ENCODE results near the gene ADRB2.

GRCh38 chr5:148820461-148821395 lies 5.7 kb upstream of the ADRB2 start:
- TF ChIP-seq, protein P1, sequence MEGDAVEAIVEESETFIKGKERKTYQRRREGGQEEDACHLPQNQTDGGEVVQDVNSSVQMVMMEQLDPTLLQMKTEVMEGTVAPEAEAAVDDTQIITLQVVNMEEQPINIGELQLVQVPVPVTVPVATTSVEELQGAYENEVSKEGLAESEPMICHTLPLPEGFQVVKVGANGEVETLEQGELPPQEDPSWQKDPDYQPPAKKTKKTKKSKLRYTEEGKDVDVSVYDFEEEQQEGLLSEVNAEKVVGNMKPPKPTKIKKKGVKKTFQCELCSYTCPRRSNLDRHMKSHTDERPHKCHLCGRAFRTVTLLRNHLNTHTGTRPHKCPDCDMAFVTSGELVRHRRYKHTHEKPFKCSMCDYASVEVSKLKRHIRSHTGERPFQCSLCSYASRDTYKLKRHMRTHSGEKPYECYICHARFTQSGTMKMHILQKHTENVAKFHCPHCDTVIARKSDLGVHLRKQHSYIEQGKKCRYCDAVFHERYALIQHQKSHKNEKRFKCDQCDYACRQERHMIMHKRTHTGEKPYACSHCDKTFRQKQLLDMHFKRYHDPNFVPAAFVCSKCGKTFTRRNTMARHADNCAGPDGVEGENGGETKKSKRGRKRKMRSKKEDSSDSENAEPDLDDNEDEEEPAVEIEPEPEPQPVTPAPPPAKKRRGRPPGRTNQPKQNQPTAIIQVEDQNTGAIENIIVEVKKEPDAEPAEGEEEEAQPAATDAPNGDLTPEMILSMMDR (IDR thresholded peaks at IDR 0.05): peak in 1 of 2 donors; percentile 48
- TF ChIP-seq EP300 (IDR thresholded peaks at IDR 0.05) (no peak), POLR2A (IDR thresholded peaks at IDR 0.05) (no peak)
